Endodermal cell (in vitro differentiated cells): ENCODE results near the gene AGT. TPM values are rescaled to one million over a fixed set of nuclear protein-coding genes. Genes with fewer than 3 reads are reported as not detected.

Experiments used
- DNase-seq: peaks from one replicate; pipeline ENCODE4 v3.0.0-alpha.2; 2017
- H3K27ac ChIP-seq: 2 replicates; pipeline ENCODE4 v1.5.1; 2013; ENCODE audit warnings: mild to moderate bottlenecking, low read depth, low read length, moderate library complexity
- H3K27me3 ChIP-seq: 2 replicates; pipeline ENCODE4 v1.6.1; 2013; ENCODE audit warnings: mild to moderate bottlenecking, low read length, moderate library complexity; ENCODE audit not compliant: insufficient read depth, control insufficient read depth, poor library complexity, severe bottlenecking
- H3K36me3 ChIP-seq: 2 replicates; pipeline ENCODE4 v1.7.0; 2013; ENCODE audit warnings: mild to moderate bottlenecking, low read length, moderate library complexity; ENCODE audit not compliant: control insufficient read depth, insufficient read depth
- H3K4me1 ChIP-seq: one replicate; pipeline ENCODE4 v1.7.0; 2013; ENCODE audit warnings: low read length; ENCODE audit not compliant: control insufficient read depth, insufficient read depth
- H3K4me3 ChIP-seq: 2 replicates; pipeline ENCODE4 v1.5.1; 2013; ENCODE audit warnings: mild to moderate bottlenecking, low read length, moderate library complexity
- H3K9ac ChIP-seq: 2 replicates; pipeline ENCODE4 v1.6.1; 2013; ENCODE audit warnings: mild to moderate bottlenecking, low read length, moderate library complexity; ENCODE audit not compliant: poor library complexity, severe bottlenecking; ENCODE audit errors: extremely low read depth
- H3K9me3 ChIP-seq: 2 replicates; pipeline ENCODE4 v1.6.1; 2013; ENCODE audit warnings: mild to moderate bottlenecking, low read length, moderate library complexity; ENCODE audit not compliant: control insufficient read depth
- H3K27ac Mint-ChIP-seq: 2 replicates; pipeline ENCODE4 v1.8.0; 2020; ENCODE audit warnings: mixed read lengths
- H3K27me3 Mint-ChIP-seq: 2 replicates; pipeline ENCODE4 v1.8.0; 2021; ENCODE audit warnings: mild to moderate bottlenecking, mixed read lengths; ENCODE audit not compliant: insufficient read depth
- H3K36me3 Mint-ChIP-seq: 2 replicates; pipeline ENCODE4 v1.8.0; 2020; ENCODE audit warnings: low read depth, mixed read lengths
- H3K4me1 Mint-ChIP-seq: 2 replicates; pipeline ENCODE4 v1.8.0; 2020; ENCODE audit warnings: mixed read lengths
- H3K4me3 Mint-ChIP-seq: 2 replicates; pipeline ENCODE4 v1.8.0; 2020; ENCODE audit warnings: mild to moderate bottlenecking, moderate library complexity, mixed read lengths
- H3K9me3 Mint-ChIP-seq: 2 replicates; pipeline ENCODE4 v1.8.0; 2020; ENCODE audit warnings: mild to moderate bottlenecking, mixed read lengths
- CTCF ChIP-seq: fragments of 200-600 bp; sonication (generic); conservative IDR thresholded peaks from 2 replicates; pipeline ENCODE4 v1.5.0; 2021; ENCODE audit warnings: antibody characterized with exemption, mild to moderate bottlenecking
- WGBS, 2 experiments: methylation state at CpG; one replicate each; pipeline versions ENCODE4 v1.1.5 to v1.1.7; 2013; ENCODE audit warnings: missing lambda C conversion rate in 2 of 2, mixed read lengths in 1 of 2; ENCODE audit not compliant: insufficient coverage in 1 of 2, insufficient read length in 1 of 2; 5-methylcytosine and 5-hydroxymethylcytosine counted together
- total RNA-seq, 2 donors: library from RNA; stranded (reverse); fragmentation: NEBNext Ultra II Directional in 1 of 2; extraction: Animal tissue kit (Norgen Biotek cat#: 25700) in 1 of 2; gene quantifications; 2 replicates in 1 of 2; 3 replicates in 1 of 2; pipeline ENCODE4 v1.2.1, GENCODE V29; 2021

The AGT gene
- total RNA-seq, 2 donors from 2014 or later: not detected

GRCh38 chr1:230682274-230682673 lies 31.6 kb downstream of the AGT start:
- Histone ChIP-seq H3K4me1 (peaks cover 5% of the 10 kb centered on the region), H3K27ac (no peak overlapping the region), H3K9ac (no peak overlapping the region), H3K4me3 (no peak overlapping the region), H3K9me3 (no peaks in the 10 kb centered on the region), H3K27me3 (no peaks in the 10 kb centered on the region), H3K36me3 (peaks cover 72% of the 10 kb centered on the region)
- H3K9me3 Mint-ChIP-seq: no peaks in the 10 kb centered on the region
- H3K36me3 Mint-ChIP-seq: peaks cover 58% of the 10 kb centered on the region
- no peak for TF ChIP-seq CTCF
- H3K27ac Mint-ChIP-seq: no peak overlapping the region
- no peak overlapping the region for H3K4me3 Mint-ChIP-seq
- WGBS, 2 experiments: 93 to 96% methylated on average over 2 of the region's 3 CpGs
- H3K27me3 Mint-ChIP-seq: no peaks in the 10 kb centered on the region
- no peak for DNase-seq
- H3K4me1 Mint-ChIP-seq: peaks cover 5% of the 10 kb centered on the region

- Mint-ChIP-seq H3K4me1 (peaks cover 5% of the 10 kb centered on the region), H3K9me3 (peaks cover 4% of the 10 kb centered on the region), H3K36me3 (peaks cover 57% of the 10 kb centered on the region), H3K4me3 (no peak overlapping the region), H3K27me3 (no peaks in the 10 kb centered on the region), H3K27ac (no peak overlapping the region)
- peaks cover 5% of the 10 kb centered on the region for H3K4me1 ChIP-seq
- H3K36me3 ChIP-seq: peaks cover 72% of the 10 kb centered on the region
- no peak for TF ChIP-seq CTCF
- no peak overlapping the region for H3K9ac ChIP-seq
- no peak overlapping the region for H3K4me3 ChIP-seq
- peaks cover 6% of the 10 kb centered on the region for H3K9me3 ChIP-seq
- no peaks in the 10 kb centered on the region for H3K27me3 ChIP-seq
- H3K27ac ChIP-seq: no peak overlapping the region
- DNase-seq: no peak
- WGBS, 2 experiments: 93 to 97% methylated on average over 2 of the region's 2 CpGs
Observed at GRCh38 chr1:230681599-230681998, 32.3 kb downstream of the AGT start.

- H3K27ac Mint-ChIP-seq: no peak overlapping the region
- peaks cover 5% of the 10 kb centered on the region for H3K4me1 ChIP-seq
- H3K4me1 Mint-ChIP-seq: peaks cover 5% of the 10 kb centered on the region
- H3K4me3 ChIP-seq: no peak overlapping the region
- no peaks in the 10 kb centered on the region for H3K27me3 ChIP-seq
- TF ChIP-seq CTCF: no peak
- no peak for DNase-seq
- H3K27ac ChIP-seq: no peak overlapping the region
- H3K9me3 ChIP-seq: peaks cover 16% of the 10 kb centered on the region
- peaks cover 9% of the 10 kb centered on the region for H3K9me3 Mint-ChIP-seq
- WGBS, 2 experiments: 69% methylated on average over 4 of the region's 4 CpGs; no CpG with 5 or more reads in 1 of the 2 experiments
- H3K36me3 ChIP-seq: peaks cover 73% of the 10 kb centered on the region
- no peak overlapping the region for H3K9ac ChIP-seq
- no peaks in the 10 kb centered on the region for H3K27me3 Mint-ChIP-seq
- peaks cover 67% of the 10 kb centered on the region for H3K36me3 Mint-ChIP-seq
- no peak overlapping the region for H3K4me3 Mint-ChIP-seq
Observed at GRCh38 chr1:230680300-230681025, 33.5 kb downstream of the AGT start.
